ENCODE data around the gene UCP3.

DNA sequence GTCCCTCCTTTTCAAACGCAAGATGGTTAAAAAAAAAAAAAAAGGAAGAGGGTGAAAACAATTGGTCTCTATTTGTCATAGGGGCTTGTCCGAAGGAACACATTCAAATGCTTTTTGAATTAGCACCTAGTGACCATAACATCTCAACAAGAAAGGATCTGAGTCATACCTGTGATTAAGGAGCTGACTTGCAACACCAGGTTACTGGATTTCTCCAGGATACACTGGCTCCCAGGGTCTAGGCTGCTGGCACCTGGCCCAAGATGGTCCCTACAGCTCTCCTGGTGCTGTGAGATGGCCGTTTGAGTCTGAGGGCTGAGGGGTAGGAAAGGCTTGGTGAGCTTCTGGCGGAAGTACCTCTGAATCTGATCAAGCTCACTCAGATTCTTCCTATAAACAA is 28.4 kb upstream of the UCP3 start:
- TF ChIP-seq, protein P1, sequence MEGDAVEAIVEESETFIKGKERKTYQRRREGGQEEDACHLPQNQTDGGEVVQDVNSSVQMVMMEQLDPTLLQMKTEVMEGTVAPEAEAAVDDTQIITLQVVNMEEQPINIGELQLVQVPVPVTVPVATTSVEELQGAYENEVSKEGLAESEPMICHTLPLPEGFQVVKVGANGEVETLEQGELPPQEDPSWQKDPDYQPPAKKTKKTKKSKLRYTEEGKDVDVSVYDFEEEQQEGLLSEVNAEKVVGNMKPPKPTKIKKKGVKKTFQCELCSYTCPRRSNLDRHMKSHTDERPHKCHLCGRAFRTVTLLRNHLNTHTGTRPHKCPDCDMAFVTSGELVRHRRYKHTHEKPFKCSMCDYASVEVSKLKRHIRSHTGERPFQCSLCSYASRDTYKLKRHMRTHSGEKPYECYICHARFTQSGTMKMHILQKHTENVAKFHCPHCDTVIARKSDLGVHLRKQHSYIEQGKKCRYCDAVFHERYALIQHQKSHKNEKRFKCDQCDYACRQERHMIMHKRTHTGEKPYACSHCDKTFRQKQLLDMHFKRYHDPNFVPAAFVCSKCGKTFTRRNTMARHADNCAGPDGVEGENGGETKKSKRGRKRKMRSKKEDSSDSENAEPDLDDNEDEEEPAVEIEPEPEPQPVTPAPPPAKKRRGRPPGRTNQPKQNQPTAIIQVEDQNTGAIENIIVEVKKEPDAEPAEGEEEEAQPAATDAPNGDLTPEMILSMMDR (conservative IDR thresholded peaks at IDR 0.05; ENCODE audit: low read length): no peak
- TF ChIP-seq EZH2phosphoT487 (IDR thresholded peaks at IDR 0.05; ENCODE audit: borderline replicate concordance, low read depth, low read length): no peak
